ENCODE data around the gene RPL5.
A peak's percentile ranks its signal among the peaks of the same experiment; 100 is the strongest.

Gene RPL5

GRCh38 chr1:92855236-92855635 lies 23.4 kb downstream of the RPL5 start:
- DNase-seq (ENCODE audit: low read depth), result no peak

DNA sequence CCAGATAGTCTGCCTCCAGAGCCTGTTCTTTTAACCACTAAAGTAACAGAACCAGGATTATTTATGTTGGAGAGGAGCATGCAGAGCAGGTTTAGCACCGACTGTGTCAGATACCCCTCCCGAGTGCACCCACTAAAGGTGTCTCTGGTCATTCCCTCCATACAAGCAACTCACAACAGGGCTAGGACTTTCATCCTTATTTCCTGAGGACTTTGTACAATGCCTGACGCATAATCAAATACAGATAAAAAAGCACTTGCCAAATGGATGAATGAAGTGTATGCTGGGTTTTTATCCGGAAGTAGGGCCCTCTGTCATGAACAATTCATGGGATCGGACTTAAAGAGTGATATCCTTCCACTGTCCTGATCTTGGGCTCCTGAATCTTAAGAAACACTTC lies 26.0 kb downstream of the RPL5 start:
- no peak for DNase-seq (ENCODE audit: low read depth)

DNA sequence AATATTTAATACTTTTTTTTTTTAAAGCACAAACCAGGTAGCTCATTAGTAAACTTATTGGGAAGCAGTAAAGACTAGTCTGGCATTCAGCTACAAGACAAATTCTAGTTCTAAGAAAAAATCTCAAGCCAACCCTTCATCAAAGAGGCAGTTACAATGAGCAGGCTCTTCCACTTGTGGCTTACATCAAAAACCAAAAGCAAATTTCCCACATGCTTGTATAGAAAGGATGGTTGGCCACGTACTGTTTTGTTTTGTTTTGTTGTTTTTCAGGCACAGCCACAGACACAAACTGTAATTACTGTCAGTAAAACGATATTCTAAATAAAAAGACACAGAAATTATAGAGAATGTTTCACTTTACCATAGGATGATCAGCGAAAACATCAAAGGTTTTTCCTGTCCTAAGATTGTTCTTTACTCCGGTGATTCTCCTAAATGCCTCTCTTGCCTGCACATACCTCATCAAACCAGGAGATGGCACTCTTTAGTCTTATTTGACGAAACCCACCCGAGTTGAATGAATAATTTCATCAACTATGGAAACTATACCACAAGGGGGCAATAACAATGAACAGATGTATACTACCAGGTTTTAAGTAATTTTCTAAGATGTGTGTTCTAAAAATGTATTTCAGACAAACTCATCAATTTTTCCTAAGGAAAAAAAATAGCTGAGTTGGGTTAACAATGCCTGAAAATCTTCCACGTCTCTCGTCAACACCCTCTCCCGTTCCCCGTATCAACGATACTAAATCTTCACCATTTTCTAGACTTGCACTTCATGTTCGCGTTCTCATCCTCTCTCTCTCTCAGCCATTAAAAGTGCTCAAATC lies 26.9 kb downstream of the RPL5 start:
- no peak for DNase-seq (ENCODE audit: low read depth)

- no peak for DNase-seq (ENCODE audit: low read depth)
These were observed 27.7 kb downstream of the RPL5 start for GRCh38 chr1:92859400-92860039.

DNA sequence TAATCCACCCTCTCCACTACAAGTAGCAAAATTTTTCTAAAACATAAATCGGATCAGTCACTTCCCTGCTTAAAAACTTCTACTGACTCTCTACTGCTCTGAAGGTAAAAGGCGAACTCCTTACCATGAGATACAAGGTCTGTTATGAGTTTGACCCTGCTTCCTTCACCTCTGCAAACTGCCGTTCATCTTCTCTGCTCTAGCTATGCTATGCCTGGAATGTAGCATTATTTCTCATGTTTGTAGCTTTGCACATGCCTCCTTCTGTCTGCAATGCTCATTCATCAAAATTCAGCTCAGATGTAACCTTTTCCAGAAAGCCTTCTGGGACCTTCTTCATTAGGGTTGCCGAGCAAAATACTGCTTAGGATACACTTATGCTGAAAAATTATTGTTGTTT lies 30.8 kb downstream of the RPL5 start:
- no peak for DNase-seq (ENCODE audit: low read depth)

GRCh38 chr1:92864131-92864530 lies 32.3 kb downstream of the RPL5 start:
- no peak for DNase-seq (ENCODE audit: low read depth)

DNA sequence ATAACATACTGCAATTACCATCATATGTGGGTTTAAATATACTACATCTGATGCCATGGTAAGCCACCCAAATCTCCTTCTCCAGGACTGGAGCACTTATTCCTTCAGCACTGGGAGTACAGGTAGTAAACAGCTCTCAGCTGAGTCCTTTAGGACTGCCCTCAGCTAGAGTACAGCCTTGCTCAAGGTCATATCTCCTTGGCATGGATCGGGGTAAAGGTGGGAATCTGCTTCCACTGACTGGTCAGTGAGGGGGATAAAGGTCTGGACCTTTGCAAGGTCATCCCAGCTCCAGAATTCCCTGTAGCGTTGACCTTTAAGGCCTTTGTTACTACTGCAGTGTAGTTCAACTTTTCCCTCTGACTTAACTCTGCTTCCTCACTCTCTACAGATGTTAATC lies 38.8 kb downstream of the RPL5 start:
- DNase-seq (ENCODE audit: low read depth), result no peak

DNA sequence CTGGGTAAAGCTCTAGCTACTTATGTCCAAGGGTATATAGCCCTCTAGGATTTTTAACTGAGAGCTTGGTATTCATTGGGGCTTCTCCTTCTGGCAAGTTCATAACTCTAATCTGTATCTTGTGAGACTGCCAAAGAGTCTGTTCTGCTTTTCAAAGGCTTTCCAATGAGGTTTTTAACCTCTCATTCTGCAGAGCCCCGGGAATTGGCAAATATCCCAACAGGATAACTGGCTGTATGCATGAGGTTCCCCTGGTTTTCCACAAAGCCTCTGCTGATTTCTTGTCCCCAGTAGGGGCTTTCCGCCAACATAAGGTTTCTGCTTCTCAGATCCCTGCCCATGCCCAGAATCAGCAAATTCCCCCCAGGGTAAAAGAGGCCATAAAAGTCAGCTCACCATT lies 40.9 kb downstream of the RPL5 start:
- DNase-seq (ENCODE audit: low read depth), result no peak

- DNase-seq (ENCODE audit: low read depth), result no peak
These were observed 43.1 kb downstream of the RPL5 start for GRCh38 chr1:92874987-92875386.

GRCh38 chr1:92876351-92876750 lies 44.5 kb downstream of the RPL5 start:
- no peak for DNase-seq (ENCODE audit: low read depth)

- DNase-seq (ENCODE audit: low read depth), result no peak
These were observed 45.4 kb downstream of the RPL5 start for GRCh38 chr1:92877081-92877711.

GRCh38 chr1:92877792-92878191 lies 46.0 kb downstream of the RPL5 start:
- no peak for DNase-seq (ENCODE audit: low read depth)

DNA sequence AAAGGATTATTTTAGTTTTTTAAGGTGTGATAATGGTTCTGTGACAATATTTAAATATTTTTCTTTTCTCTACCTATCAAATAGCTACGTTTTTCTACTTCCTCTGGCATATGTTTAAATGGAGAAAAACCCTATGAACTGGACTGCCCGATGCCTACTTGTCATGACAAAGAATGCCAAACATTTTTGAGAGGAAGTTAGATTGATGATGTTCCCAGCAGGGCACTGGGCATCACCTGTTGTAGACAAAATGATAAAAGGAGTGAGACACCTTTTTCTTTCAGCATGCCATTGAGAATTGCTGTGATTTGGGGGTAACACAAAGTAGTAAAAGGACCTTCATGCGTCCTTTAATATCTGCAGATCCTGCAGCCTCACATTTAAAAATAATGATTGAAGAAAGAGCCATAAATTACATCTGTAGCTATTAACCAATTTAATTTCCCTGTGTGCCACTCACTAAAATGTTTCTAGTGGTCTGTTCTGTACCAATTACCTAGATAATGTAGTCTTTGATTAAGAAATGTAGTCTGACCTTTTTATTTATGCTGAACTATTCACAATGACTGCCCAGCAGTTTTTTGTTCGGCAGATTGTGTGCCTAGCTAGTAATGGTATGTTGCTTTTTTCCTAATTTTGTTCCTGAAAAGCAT lies 47.6 kb downstream of the RPL5 start:
- no peak for DNase-seq (ENCODE audit: low read depth)

DNA sequence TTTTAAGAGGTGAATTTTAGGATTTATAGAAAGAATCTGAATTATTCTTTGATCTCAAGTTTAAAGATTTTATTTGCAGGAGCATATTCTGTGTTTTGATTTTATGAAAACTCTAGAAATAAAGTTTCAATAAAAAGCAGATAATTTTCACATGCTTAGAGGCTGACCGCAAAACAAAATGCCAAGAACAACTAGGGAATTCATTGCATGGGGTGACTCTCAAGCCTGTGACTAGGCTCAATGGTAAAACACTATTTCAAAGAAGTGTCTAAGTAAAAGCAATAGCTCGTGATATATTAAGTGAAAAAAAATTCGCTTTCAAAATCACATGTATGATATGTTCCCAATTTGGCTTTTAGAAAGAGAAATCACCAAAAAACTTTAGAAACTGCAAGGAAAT lies 49.6 kb downstream of the RPL5 start:
- DNase-seq (ENCODE audit: low read depth), result no peak

DNA sequence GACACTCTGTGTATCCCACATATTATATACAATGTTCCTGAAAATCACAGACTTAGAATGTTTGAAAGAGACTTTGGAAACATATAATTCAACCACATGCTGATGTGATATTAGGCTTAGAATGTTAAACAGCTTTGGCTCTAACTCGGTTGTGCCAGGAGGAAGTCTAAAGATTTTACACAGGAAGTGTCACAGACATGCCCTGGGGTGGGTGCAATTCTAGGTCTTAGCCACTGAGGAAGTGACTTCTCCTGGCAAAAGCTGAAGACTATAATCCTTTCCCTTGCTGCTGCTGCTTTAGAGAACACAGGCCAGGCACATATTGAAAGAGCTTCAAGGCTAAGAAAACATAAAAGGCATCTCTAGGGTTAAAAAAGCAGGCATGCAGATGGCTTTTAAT lies 51.0 kb downstream of the RPL5 start:
- peak; percentile 12 for DNase-seq (ENCODE audit: low read depth)

- no peak for DNase-seq (ENCODE audit: low read depth)
These were observed 51.5 kb downstream of the RPL5 start for GRCh38 chr1:92883297-92883696.

DNA sequence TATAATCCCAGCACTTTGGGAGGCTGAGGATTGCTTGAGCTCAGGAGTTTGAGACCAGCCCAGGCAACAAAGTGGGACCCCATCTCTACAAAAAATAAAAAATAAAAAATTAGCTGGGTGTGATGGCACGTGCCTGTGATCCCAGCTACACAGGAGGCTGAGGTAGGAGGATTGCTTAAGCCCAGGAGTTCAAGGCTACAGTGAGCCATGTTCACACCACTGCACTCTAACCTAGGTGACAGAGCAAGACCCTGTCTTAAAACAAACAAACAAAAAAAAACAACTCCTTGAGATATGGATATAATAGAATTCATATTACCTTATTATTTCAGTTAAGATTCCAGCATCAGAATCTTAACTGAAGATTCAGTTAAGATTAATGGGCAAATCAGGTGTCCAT lies 52.4 kb downstream of the RPL5 start:
- DNase-seq (ENCODE audit: low read depth), result no peak

- no peak for DNase-seq (ENCODE audit: low read depth)
These were observed 55.1 kb downstream of the RPL5 start for GRCh38 chr1:92886886-92887419.

DNA sequence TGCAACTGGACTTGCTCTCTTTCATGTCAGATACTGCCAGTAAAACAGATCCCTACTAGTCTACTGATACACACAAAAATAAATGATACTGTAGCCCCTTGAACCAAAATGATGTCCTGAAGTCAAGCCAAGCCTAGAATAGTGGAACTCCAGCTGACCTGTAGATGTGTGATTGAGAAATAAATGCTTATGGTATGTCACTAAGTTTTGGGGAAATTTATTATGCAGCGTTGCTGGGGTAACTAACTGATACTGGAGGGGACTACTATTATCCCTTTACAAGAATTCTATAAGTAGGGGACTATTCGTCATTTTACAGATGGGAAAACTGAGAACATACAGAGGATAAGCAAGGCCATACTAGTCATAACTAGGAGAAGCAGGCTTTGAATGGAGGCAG lies 55.6 kb downstream of the RPL5 start:
- DNase-seq (ENCODE audit: low read depth), result no peak
